Esophagus (tissue), 2 donors: ENCODE results near the gene MEMO1. TPM values are rescaled to one million over a fixed set of nuclear protein-coding genes. Genes with fewer than 3 reads are reported as not detected.
"Not testable (repeated sequence)": the region's sequence is repeated elsewhere in the genome, so short reads cannot be mapped to it uniquely, and the experiment has no call there.

ENCODE experiments used
- H3K27ac ChIP-seq, 2 donors: one replicate each; pipeline ENCODE4 v1.5.1; 2013; ENCODE audit warnings: low read depth in 2 of 2, mild to moderate bottlenecking in 2 of 2, inconsistent platforms in 1 of 2, low read length in 1 of 2, moderate library complexity in 1 of 2
- H3K27me3 ChIP-seq, 2 donors: one replicate each; pipeline ENCODE4 v1.6.1; 2013; ENCODE audit warnings: low read length in 2 of 2, control low read depth in 1 of 2, mild to moderate bottlenecking in 1 of 2; ENCODE audit not compliant: insufficient read depth in 2 of 2, control insufficient read depth in 1 of 2
- H3K36me3 ChIP-seq, 2 donors: one replicate each; pipeline ENCODE4 v1.6.1; 2013; ENCODE audit warnings: low read length in 1 of 2; ENCODE audit not compliant: control insufficient read depth in 2 of 2, insufficient read depth in 2 of 2
- H3K4me1 ChIP-seq, 2 donors: one replicate each; pipeline ENCODE4 v1.6.1; 2013; ENCODE audit warnings: low read length in 1 of 2; ENCODE audit not compliant: control insufficient read depth in 2 of 2, insufficient read depth in 2 of 2
- H3K4me3 ChIP-seq, 2 donors: one replicate each; pipeline ENCODE4 v1.5.1; 2013; ENCODE audit warnings: low read length in 2 of 2, mild to moderate bottlenecking in 2 of 2, low read depth in 1 of 2, moderate library complexity in 1 of 2
- H3K9me3 ChIP-seq, 2 donors: one replicate each; pipeline ENCODE4 v1.6.1; 2013; ENCODE audit warnings: mild to moderate bottlenecking in 2 of 2, low read depth in 1 of 2, low read length in 1 of 2, moderate library complexity in 1 of 2; ENCODE audit not compliant: control insufficient read depth in 2 of 2, insufficient read depth in 1 of 2
- WGBS, 2 donors: extraction: QIAGEN DNeasy Blood & Tissue Kit; methylation state at CpG; one replicate each; pipeline ENCODE4 v1.1.7; 2013; 5-methylcytosine and 5-hydroxymethylcytosine counted together
- polyA plus RNA-seq, 2 donors: library from polyadenylated mRNA; stranded (reverse); fragments of 200-250 nt; gene quantifications; one replicate each; pipeline ENCODE4 v1.2.3, GENCODE V29; 2013
- donor health status: healthy with polysubstance abuse.
- donor health status: Bipolar disorder and iron deficiency.

The MEMO1 gene
- polyA plus RNA-seq, 2 donors: 50.5 to 73.8 TPM

GRCh38 chr2:32012872-32013271 is 2.1 kb upstream of the MEMO1 start:
- Histone ChIP-seq H3K27ac (no peak overlapping the region), H3K27me3 (no peaks in the 10 kb centered on the region), H3K4me3 (no peak overlapping the region), H3K36me3 (no peaks in the 10 kb centered on the region), H3K9me3 (peaks cover 0 to 3% of the 10 kb centered on the region in 2 donors), H3K4me1 (no peaks in the 10 kb centered on the region)
- 84 to 94% methylated on average over 1 of the region's 1 CpG for WGBS, 2 donors

GRCh38 chr2:32011485-32011960 is 715 bp upstream of the MEMO1 start:
- Histone ChIP-seq H3K27ac (peak overlapping the region in 1 of 2 donors; percentile 87), H3K4me3 (peak overlapping the region in 1 of 2 donors; percentile 85)
- WGBS, 2 donors: 75 to 77% methylated on average over 5 of the region's 5 CpGs

GRCh38 chr2:32010280-32010669 is 533 bp downstream of the MEMO1 start:
- 0% methylated on average over 28 of the region's 43 CpGs; no CpG with 5 or more reads in 1 of the 2 donors for WGBS, 2 donors
- Histone ChIP-seq H3K27ac (peak overlapping the region; percentile 87 to 93), H3K4me3 (peak overlapping the region; percentile 85 to 87)
- not testable (repeated sequence) for H3K4me1 ChIP-seq, H3K36me3 ChIP-seq, H3K9me3 ChIP-seq, H3K27me3 ChIP-seq

More at GRCh38 chr2:32011485-32011960, 715 bp upstream of the MEMO1 start:
- Histone ChIP-seq H3K36me3 (no peaks in the 10 kb centered on the region), H3K4me1 (no peaks in the 10 kb centered on the region), H3K27me3 (no peaks in the 10 kb centered on the region), H3K9me3 (peaks cover 0 to 3% of the 10 kb centered on the region in 2 donors)

- 1% methylated on average over 71 to 91 of the region's 91 CpGs for WGBS, 2 donors
- Histone ChIP-seq H3K4me1 (no peaks in the 10 kb centered on the region), H3K36me3 (no peaks in the 10 kb centered on the region), H3K27me3 (no peaks in the 10 kb centered on the region), H3K27ac (peak overlapping the region; percentile 71 to 93), H3K4me3 (peak overlapping the region; percentile 85 to 87), H3K9me3 (no peaks in the 10 kb centered on the region)
These were observed 1.1 kb downstream of the MEMO1 start for GRCh38 chr2:32009516-32010256.

- Histone ChIP-seq H3K4me1 (no peaks in the 10 kb centered on the region), H3K36me3 (no peaks in the 10 kb centered on the region), H3K27me3 (no peaks in the 10 kb centered on the region), H3K9me3 (no peaks in the 10 kb centered on the region), H3K4me3 (peak overlapping the region; percentile 85 to 87), H3K27ac (peak overlapping the region; percentile 71 to 93)
- WGBS, 2 donors: 0 to 1% methylated on average over 10 of the region's 10 CpGs
These were observed 1.8 kb downstream of the MEMO1 start for GRCh38 chr2:32008805-32009515.

- Histone ChIP-seq H3K9me3 (no peaks in the 10 kb centered on the region), H3K36me3 (no peaks in the 10 kb centered on the region), H3K4me1 (no peaks in the 10 kb centered on the region), H3K27ac (no peak overlapping the region), H3K27me3 (no peaks in the 10 kb centered on the region), H3K4me3 (no peak overlapping the region)
These were observed 3.8 kb downstream of the MEMO1 start for GRCh38 chr2:32007121-32007391.

GRCh38 chr2:32005371-32005976 is 5.3 kb downstream of the MEMO1 start:
- Histone ChIP-seq H3K36me3 (no peaks in the 10 kb centered on the region), H3K27me3 (no peaks in the 10 kb centered on the region), H3K4me3 (peak overlapping the region in 1 of 2 donors; percentile 15), H3K27ac (peak overlapping the region in 1 of 2 donors; percentile 76), H3K9me3 (no peaks in the 10 kb centered on the region), H3K4me1 (no peaks in the 10 kb centered on the region)
- 86 to 89% methylated on average over 2 of the region's 2 CpGs for WGBS, 2 donors

GRCh38 chr2:32003791-32004190 is 7.0 kb downstream of the MEMO1 start:
- H3K9me3 ChIP-seq: no peaks in the 10 kb centered on the region
- 66 to 69% methylated on average over 2 of the region's 2 CpGs for WGBS, 2 donors
- no peak overlapping the region for H3K4me3 ChIP-seq
- H3K27ac ChIP-seq: no peak overlapping the region
- H3K36me3 ChIP-seq: no peaks in the 10 kb centered on the region
- peaks cover 0 to 3% of the 10 kb centered on the region in 2 donors for H3K4me1 ChIP-seq
- H3K27me3 ChIP-seq: no peaks in the 10 kb centered on the region

GRCh38 chr2:32002406-32002805 is 8.4 kb downstream of the MEMO1 start:
- Histone ChIP-seq H3K27ac (no peak overlapping the region), H3K4me3 (no peak overlapping the region), H3K27me3 (no peaks in the 10 kb centered on the region), H3K4me1 (peaks cover 0 to 3% of the 10 kb centered on the region in 2 donors), H3K36me3 (no peaks in the 10 kb centered on the region), H3K9me3 (no peaks in the 10 kb centered on the region)
- 75 to 77% methylated on average over 3 of the region's 3 CpGs for WGBS, 2 donors
